GM12873 (cell line): ENCODE measurements around the gene THOP1.

ENCODE experiments used
- CTCF ChIP-seq: IDR thresholded peaks from 2 replicates; pipeline ENCODE4 v1.5.1; 2012; ENCODE audit warnings: low read depth, mild to moderate bottlenecking, moderate library complexity, low read length, control low read depth; ENCODE audit not compliant: insufficient read depth; ENCODE audit errors: missing control alignments

The THOP1 gene

GRCh38 chr19:2808129-2808941 lies 23.0 kb downstream of the THOP1 start:
- TF ChIP-seq CTCF: no peak

GRCh38 chr19:2809387-2810140 lies 24.3 kb downstream of the THOP1 start:
- no peak for TF ChIP-seq CTCF

- no peak for TF ChIP-seq CTCF
Measured at GRCh38 chr19:2810141-2811091, 25.1 kb downstream of the THOP1 start.

- TF ChIP-seq CTCF: no peak
Measured at GRCh38 chr19:2811221-2811722, 26.0 kb downstream of the THOP1 start.

- TF ChIP-seq CTCF: no peak
Measured at GRCh38 chr19:2811735-2812413, 26.6 kb downstream of the THOP1 start.

- TF ChIP-seq CTCF: no peak
Measured at GRCh38 chr19:2812414-2813234, 27.3 kb downstream of the THOP1 start.
